Sigmoid colon (tissue), 4 donors: ENCODE data around the gene VCAN.

ENCODE experiments used
- CTCF ChIP-seq, 4 experiments: fragments of 450-650 bp in 3 of 4; fragments of 200-600 bp in 1 of 4; IDR thresholded peaks; one replicate each; pipeline ENCODE4 v1.5.1; 2016 to 2019; ENCODE audit warnings: antibody characterized with exemption in 4 of 4, mild to moderate bottlenecking in 3 of 4, moderate library complexity in 2 of 4
- EP300 ChIP-seq, 4 donors: sonication (generic); formaldehyde crosslinking; IDR thresholded peaks; one replicate each; pipeline ENCODE4 v1.6.1; 2017; ENCODE audit warnings: antibody characterized with exemption in 4 of 4
- POLR2A ChIP-seq, 2 donors: fragments of 450-650 bp; IDR thresholded peaks; one replicate each; pipeline ENCODE4 v1.6.1; 2016; ENCODE audit warnings: antibody characterized with exemption in 2 of 2, mild to moderate bottlenecking in 2 of 2, moderate library complexity in 2 of 2
- POLR2AphosphoS5 ChIP-seq, 4 donors: sonication (generic); formaldehyde crosslinking; IDR thresholded peaks; one replicate each; pipeline ENCODE4 v1.6.1; 2017; ENCODE audit warnings: antibody characterized with exemption in 4 of 4

GRCh38 chr5:83559118-83559785, 87.7 kb downstream of the VCAN start:
- TF ChIP-seq CTCF (IDR thresholded peaks at IDR 0.05) (no peak), EP300 (IDR thresholded peaks at IDR 0.05) (no peak), POLR2A (IDR thresholded peaks at IDR 0.05) (no peak), POLR2AphosphoS5 (IDR thresholded peaks at IDR 0.05) (no peak)
